Left renal cortex interstitium (tissue), 4 donors: ENCODE data around the gene NELFB. TPM values are rescaled to one million over a fixed set of nuclear protein-coding genes. Genes with fewer than 3 reads are reported as not detected.

ENCODE experiments used
- DNase-seq, 4 donors: peaks; one replicate each; pipeline ENCODE4 v3.0.0-alpha.2; 2013; ENCODE audit warnings: low read depth in 4 of 4, low spot score in 2 of 4, missing footprints in 1 of 4
- polyA plus RNA-seq, 4 donors: library from polyadenylated mRNA; unstranded; fragments of 120-200 nt; gene quantifications; one replicate each; pipeline ENCODE4 v1.2.1, GENCODE V29; 2013; ENCODE audit not compliant: insufficient read length in 4 of 4

The NELFB gene
- polyA plus RNA-seq, 4 donors, result 49.5 to 67.0 (median 56.4) TPM

DNA sequence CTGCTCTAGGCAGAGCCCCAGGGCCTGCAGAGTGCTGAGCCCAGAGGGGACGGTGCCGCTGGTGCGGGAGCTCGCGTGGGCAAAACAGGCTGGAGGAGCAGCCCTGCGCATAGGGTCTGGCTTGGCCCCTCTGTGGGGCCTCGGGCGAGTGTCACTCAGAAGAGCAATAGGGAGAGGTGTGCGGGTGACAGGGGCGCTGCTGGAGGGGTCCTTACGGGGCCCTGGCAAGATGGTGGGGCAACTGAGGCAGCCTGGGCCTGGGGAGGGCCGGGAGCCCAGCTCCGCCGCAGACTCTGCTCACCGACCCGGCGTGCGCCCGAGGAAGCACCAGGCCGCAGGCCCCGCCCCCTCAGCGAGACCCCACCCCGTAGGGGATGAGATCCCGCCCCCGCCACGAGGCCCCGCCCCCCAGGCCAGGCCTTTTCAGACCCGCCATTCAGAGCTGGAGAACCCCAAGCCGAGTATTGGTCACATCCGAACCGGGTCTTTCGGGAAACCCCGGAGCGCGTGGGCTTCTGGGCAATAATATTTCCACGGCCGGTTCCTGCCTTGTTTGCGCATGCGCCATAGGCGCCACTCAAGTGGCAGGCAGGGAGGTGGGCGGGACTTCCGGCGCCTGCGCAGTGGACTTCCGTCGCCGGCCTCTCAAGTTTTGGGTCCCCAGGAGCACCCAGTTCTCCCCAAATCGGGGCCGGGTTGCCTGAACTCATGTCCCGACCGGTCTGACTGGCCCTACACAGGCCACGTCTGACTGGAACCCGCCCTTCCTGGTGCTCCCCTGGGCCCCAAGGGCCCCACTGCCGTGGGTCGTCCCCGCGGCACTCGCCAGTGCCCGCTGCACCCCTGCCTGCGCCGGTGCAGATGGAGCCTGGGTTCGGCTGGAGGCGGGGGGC lies 31.8 kb upstream of the NELFB start:
- peak; percentile 87 to 94 (median 90) for DNase-seq

- DNase-seq, result no peak
Measured at GRCh38 chr9:137224830-137225694, 30.1 kb upstream of the NELFB start, which contains the start of gene CYSRT1. CYSRT1 (plus strand) TSS chr9:137225174; CDS start chr9:137225622, 448 bp downstream.

DNA sequence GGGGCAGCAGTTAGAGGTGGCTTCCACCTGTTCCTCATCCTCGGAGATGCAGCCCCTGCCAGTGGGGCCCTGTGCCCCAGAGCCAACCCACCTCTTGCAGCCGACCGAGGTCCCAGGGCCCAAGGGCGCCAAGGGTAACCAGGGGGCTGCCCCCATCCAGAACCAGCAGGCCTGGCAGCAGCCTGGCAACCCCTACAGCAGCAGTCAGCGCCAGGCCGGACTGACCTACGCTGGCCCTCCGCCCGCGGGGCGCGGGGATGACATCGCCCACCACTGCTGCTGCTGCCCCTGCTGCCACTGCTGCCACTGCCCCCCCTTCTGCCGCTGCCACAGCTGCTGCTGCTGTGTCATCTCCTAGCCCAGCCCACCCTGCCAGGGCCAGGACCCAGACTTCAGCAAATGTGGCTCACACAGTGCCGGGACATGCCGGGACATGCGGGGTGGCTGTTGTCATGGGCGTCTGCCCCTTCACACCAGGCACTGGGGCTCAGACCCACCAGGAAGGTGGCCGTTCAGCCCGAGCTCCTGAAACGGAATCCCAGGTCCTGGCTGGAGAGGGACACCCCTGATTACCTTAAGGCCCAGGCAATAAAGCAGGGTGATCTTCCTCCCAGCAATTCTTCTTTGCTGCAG lies 29.3 kb upstream of the NELFB start:
- no peak for DNase-seq

DNA sequence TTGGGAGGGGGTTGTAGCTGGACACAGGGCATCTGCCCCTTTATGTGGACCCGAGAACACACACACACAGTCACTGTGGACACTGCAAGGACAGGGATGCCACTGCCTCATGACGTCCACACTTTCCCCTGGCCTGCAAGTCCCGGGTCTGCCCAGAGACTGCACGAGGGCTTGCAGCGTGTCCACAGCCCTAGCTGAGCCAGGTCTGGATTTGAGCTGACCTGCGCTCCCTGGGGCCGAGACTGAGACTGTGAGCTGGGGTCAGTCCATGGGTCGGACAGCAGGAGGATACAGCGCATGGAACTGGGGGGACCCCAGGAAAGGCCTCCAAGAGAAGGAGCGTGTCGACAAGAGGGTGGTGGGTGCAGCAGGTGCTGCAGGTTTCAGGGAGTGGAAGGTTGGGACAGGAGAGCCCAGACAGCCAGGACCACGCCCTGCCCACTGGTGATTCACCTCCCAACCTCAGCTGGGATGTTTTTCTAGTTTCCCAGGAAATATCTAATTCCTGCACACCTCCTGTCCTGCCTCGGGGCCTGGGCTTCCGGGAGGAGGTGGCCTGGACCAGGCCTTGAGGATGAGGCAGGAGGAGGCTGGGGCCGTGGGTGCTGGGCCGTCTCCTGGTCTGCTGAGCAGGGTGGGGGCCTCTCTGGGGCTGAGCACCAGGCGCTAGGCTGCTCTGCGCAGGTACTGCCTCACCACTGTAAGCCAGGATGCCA lies 28.6 kb upstream of the NELFB start:
- DNase-seq, result no peak

DNA sequence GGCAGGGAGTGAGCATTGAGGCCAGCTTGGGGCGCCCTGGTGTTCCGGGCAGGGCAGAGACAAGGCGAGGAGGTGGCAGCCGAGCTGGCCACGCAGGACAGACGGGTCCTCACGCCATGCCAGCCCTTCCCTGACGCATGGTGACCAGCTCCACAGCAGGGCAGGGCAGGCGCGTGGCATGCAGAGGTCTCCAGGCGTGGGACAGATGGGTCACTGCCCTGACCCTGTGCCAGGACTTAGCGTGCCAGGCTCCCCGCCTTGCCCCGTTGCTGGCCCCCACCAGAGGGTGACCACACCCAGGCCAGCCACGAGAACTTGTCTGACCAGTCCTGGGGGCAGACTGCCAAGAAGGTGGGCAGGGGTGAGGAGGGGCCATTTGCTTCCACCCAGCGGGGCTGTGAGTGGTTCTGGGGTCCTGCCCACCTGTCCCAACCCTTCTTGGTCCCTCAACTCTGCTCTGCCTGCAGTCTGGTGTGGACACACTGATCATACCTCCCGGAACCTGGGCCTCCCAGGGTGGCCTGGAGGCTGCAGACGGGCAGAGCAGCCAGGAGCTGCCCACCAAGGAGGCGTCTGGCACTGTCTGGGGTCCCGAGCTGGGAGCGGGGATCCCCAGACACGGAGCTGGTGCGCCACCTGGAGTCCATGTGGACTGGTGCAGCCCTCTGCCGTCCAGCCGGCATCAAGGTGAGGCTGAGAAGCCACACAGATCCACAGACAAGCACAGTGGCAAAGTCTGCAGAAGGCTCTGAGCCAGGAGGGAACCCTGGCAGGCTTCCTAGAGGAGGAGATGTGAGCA lies 27.9 kb upstream of the NELFB start, which contains the start of gene RNF224:
Gene RNF224, plus strand, starts transcription at position 449 of the 799 bp plus-strand sequence. CDS start 834 bp downstream, outside the sequence.
- DNase-seq, result peak in 2 of 4 donors; percentile 53 to 65

GRCh38 chr9:137227853-137228505 lies 27.1 kb upstream of the NELFB start:
- no peak for DNase-seq

DNA sequence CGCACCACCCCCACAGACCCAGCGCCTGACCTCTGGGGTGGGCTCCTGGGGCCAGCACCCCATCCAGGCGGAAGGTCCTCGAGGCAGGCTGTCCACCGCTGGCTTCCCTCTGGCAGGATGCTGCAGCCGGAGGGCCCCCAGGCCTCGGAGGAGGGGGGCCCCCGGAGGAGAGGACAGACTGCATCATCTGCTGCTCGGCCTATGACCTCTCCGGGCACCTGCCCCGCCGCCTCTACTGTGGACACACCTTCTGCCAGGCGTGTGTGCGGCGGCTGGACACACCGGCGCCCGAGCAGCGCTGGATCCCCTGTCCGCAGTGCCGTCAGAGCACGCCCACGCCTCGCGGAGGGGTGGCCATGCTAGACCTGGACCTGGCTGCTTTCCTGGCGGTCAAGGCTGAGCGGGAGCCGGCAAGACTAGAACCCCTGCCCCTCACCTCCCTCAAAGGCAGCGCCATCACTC lies 26.6 kb upstream of the NELFB start:
- DNase-seq, result no peak

- DNase-seq, result no peak
Measured at GRCh38 chr9:137228968-137229896, 25.9 kb upstream of the NELFB start.

DNA sequence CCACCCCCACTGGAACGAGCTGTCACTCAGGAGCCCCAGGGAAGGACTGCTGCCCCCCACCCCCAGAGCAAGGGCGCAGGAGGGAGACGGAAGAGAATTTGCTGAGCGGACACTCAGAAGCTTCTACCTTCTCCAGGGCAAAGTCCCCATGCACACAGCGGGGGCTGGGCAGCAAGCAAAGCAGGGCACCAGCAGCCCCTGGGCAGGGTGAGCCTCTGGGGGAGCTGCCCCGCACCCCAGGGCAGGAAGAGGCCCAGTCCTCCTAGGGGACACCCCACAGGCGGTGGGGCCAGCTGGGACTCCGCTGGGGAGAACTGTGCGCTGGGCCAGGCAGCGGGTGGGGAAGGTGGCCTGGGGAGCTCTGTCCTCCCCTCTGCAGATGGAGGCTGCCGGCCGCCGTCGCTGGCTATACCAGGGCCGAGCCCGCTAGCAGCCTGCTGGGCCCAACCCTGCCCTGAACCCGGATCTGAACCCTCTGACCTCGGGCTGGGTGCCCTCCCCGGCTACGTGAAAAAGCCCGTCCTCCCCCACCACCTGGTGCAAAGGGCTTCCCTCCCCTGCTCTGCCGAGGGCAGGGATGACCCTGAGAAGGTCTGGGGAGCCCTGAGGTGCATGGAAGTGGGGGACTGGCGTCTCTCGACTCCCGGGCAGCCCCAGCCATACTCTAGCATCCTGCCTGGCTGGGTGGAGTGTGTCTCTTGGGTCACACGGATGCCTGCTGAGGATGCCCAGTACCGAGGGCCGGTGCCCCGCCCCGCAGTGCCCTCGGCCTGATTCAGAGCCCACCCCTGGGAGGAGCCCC lies 25.0 kb upstream of the NELFB start:
- no peak for DNase-seq

DNA sequence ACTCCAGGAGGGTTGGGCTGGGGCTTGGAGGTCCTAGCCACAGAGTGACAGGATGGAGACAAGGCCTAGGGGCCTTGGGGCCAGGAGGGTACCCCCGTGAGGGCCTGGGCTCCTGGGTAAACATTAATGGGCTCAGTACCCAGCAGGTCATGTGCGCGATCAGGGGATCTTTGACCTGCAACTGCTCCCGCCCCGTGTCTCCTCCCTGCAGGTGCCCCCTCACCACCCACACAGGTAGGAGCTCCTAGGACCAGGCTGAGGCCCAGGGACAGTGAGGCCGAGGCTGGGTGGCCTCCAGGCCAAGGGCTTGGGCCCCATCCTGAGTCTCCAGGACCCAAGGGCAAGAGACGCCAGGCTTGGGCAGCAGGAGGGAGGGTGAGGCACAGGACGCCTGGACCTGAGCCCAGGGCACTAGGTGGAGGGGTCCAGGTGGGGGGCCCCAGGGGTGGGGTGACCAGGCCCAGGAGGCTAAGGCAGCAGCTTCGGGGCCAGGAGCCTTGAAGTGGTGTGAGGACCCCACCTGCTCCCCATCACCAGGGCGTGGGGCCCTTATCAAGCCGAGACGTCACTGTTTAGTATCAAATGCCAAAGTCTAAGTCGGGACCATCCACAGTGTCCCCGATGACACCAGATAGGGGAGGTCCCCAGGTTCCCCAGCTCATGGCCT lies 24.3 kb upstream of the NELFB start, which contains the start of gene SLC34A3:
Gene SLC34A3, plus strand, starts transcription at position 197 of the 667 bp plus-strand sequence. CDS start 802 bp downstream, outside the sequence.
- no peak for DNase-seq

- no peak for DNase-seq
Measured at GRCh38 chr9:137231372-137232039, 23.6 kb upstream of the NELFB start.

DNA sequence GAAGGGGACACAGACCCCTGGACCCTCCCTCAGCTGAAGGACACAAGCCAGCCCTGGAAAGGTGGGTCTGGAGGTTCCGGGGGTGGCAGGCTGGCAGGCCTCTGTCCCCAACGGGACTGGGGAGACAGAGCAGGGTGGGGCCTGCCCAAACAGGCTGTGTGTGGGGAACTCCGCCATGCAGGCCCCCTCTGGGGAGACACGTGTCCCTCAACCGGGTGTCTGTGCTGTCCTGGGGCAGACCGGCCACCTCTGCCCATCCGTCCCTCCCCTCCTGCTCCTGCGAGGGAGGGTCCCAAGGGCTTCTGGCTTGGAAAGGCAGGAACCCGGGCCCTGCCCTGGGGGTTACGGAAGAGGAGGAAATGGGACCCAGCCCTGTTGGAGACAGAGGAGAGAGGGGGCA lies 23.0 kb upstream of the NELFB start:
- DNase-seq, result no peak

DNA sequence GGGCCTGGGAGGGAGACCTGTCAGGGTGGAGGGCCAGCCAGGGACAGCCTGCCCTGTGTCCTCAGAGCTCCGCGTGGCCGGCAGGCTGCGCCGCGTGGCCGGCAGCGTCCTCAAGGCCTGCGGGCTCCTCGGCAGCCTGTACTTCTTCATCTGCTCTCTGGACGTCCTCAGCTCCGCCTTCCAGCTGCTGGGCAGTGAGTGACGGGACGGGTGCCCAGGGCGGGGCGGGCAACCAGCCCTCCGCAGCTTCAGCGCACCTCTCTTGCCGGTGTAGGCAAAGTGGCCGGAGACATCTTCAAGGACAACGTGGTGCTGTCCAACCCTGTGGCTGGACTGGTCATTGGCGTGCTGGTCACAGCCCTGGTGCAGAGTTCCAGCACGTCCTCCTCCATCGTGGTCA lies 22.6 kb upstream of the NELFB start:
- DNase-seq, result no peak

GRCh38 chr9:137233143-137233980 lies 21.8 kb upstream of the NELFB start:
- DNase-seq, result no peak
